Stimulated activated CD4-positive, alpha-beta T cell treated with anti-CD3 and anti-CD28 coated beads, Interleukin-1b, Interleukin-23, amount 100 ng/mL, for 1 hour (primary cell): ENCODE data around the gene FAM174A.
A peak's percentile ranks its signal among the peaks of the same experiment; 100 is the strongest.

ENCODE experiments used
- DNase-seq, 2 donors: peaks; one replicate each; pipeline ENCODE4 v3.0.0-alpha.2; 2020; ENCODE audit warnings: low read depth in 2 of 2

The FAM174A gene

DNA sequence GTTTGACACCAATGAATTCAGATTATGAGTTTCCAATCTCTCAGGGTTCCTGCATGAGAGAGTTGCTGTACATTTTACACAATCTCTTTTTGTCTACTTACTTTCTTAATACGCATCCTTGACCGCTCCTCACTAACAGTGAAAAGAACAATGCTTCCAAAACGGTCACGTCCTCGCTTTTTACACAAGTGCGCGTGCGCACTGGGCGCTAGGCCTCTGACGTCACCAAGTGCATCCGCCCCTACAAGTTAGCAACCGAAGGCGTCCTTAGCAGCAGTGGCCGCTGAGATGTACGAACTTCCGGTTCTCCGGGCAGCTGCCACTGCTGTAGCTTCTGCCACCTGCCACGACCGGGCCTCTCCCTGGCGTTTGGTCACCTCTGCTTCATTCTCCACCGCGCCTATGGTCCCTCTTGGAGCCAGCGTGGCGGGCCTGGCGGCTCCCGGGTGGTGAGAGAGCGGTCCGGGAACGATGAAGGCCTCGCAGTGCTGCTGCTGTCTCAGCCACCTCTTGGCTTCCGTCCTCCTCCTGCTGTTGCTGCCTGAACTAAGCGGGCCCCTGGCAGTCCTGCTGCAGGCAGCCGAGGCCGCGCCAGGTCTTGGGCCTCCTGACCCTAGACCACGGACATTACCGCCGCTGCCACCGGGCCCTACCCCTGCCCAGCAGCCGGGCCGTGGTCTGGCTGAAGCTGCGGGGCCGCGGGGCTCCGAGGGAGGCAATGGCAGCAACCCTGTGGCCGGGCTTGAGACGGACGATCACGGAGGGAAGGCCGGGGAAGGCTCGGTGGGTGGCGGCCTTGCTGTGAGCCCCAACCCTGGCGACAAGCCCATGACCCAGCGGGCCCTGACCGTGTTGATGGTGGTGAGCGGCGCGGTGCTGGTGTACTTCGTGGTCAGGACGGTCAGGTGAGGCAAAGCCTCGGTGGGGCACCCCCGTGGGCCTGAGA, at the start of gene FAM174A:
FAM174A (plus strand) TSS at position 315 of the 946 bp plus-strand sequence; CDS start at position 472, 157 bp downstream.
- DNase-seq = peak; percentile 82 to 84

DNA sequence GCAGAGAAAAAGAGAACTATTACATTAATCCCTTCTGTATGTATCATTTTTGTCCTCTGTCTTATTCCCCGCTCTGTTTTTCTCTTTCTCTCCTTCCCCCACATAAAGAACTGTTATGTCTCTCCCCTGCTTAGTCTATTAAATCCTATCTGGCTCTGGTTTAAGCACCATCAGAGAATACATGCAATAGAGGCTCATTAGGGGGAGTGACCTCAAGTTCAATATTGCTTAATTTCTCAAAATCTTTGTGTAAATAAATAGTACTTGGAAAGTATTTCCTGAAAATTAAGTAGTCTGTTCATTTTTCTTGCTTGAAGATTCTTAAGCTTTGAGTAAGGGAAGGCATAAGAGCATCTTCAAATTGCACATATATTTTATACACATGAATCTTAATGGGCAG, 41.2 kb upstream of the FAM174A start:
- DNase-seq = no peak

DNA sequence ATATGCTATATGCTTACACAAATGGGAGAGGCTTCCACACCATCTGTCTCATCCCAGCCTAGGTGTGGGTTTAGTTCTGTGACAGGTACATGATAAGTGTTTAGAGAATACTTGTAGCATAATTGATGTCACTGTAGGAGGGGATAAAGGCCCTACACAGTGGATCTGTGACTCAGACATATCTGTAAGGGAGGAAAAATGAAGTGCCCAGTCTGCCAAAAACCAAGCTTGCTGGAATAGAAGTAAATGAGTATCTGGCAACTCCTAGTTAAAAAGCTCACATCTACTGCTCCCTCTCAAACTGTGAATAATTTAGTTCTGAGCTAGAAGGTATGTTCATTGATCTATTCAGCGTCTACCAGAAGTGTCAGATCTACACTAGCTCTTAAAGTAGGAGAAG, 38.9 kb upstream of the FAM174A start:
- no peak for DNase-seq

DNA sequence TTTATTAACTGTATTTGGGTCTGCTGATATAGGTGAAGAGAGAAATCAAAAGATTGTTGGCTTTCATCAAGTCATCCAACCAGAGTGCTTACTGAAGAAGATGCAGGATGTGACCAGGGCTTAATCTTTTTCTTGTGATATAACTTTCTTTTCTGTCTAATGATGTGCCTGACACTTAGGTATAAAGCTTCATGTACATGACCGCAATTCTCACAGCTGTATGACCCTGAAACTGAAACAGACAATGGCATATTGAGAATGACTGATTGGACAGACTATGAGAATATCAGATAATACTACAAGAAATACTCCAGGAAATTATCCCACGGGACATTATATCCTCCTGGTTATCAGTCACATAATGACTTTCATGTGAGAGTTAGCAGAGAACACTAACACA, 32.5 kb upstream of the FAM174A start:
- no peak for DNase-seq

DNA sequence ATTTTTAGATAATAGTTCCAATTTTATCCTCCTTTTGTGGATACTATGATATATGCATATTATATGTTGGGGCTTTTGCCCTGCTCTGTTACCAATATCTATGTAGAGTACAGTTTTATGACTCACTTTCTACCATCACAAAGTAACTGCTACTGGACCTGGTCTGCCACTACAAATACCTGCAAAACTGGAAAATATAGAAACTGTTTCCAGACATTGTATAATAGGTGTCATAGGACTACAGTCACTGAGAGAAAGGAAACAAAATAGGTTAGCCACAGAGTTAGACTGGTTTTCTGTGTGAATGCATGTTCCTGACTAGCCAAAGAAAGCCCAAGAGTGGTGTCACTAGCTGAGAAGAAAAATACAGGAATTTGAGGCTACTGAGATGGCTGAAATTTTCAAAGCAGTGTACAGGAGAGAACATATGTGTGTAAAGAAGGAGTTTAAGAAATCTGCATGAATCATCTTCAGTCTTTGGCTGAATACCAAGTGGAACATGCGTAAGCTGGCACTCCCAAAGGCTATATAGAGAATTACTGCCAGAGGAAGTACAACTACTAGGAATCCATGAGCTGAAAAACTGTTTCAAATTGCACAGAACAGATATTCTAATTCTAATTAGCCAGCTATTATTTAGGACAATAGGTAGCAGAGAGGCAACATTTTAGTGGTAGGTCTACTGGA, 29.0 kb upstream of the FAM174A start:
- no peak for DNase-seq

DNA sequence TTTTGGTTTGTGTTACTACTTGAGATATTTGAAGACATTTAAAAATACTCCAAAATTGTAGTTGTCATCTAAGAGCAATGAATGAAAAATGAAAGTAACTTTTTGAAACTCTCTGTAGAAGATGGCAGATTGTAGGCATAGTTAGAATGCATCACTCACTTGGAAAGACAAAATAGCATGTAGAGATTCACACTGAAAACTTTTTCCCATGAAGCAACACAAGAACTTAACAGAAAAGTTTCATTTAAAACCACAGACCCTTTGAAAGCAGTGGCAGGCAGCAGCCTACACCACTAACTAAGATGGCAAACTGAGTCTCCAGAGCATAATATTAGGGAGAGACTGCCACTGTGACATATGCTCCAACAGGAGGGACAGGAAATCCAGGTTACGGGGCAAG, 18.9 kb upstream of the FAM174A start:
- DNase-seq = no peak

DNA sequence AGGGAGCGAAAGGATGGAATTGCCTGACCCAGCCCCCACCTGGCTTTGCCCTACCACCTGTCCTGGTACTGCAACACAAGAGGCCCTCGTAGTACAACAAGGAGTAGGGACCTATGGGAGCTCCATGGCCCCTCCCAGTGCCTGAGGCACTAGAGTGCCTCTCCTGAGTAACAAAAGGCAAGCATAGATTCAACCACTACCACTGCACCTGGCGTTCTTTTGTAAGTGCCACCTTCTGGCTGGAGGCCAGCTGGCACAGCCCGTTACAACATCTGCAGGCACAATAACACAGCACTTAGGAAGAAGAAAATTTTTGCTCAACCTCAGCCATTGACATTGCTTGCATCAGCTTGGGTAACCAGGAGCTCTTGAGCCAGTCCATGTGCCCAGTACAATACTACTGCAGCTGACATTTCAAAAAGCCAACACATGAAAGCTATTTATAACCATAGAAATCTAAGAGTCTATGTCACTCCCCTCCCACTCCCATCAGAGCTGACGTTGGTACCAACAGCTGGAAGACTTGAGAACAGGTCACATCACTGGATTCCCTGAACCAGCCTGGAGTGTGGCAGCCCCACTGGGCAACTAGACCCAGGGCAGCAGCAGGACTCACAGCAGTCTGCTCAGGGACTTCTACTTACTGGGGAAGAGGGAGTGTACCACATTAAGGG, 17.7 kb upstream of the FAM174A start:
- DNase-seq = no peak

DNA sequence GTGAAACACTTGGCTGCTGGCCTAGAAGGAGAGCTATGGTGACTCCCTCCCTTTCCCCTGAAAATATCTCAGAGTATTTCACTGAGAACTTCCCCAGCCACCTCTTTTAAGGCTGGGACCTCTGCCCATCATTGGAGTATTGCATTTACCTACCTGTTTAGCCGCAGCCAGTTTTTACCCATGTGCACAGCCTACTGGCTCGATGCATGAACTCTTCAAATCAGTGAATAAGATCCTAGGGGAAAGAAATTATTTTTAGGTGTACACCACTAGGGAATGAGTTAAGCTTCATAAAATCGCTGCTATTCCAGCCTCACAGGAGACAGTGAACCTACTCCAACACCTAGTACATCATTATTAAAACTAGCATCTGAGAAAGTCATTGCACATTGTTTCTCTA, 16.8 kb upstream of the FAM174A start:
- no peak for DNase-seq

DNA sequence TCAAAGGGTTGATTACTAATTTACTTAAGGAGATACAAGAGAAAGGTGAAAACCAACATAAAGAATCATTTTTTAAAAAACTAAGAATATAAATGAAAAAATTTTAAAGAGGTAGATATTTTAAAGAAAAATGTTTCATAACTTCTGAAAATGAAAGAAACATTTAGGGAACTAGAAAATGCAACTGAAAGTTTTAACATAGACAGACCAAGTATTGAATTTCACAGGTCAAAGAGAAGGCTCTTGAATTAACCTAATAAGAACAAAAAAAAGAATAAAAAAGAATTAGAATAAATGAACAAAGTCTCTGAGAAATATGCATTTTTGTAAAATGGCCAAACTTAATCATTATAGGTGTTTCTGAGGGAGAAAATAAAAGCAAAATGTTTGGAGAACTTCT, 16.1 kb upstream of the FAM174A start:
- DNase-seq = no peak

DNA sequence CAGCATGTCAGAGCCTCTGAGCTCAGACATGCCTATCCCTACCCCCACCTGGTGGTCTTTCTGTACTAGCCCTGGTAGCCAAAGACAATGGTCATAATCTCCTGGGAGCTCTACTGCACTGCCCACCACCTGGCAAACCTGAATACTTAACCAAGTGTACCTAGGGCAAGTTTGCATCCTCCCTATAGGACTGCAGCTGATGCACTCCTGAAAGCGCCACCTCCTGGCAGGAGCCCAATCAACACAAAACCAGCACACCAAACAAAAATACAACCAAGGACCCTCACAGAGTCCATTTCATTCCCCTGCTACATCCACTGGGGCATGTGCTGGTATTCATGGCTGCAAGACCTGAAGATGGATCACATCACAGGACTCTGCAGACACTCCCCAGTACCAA, 14.8 kb upstream of the FAM174A start:
- no peak for DNase-seq

DNA sequence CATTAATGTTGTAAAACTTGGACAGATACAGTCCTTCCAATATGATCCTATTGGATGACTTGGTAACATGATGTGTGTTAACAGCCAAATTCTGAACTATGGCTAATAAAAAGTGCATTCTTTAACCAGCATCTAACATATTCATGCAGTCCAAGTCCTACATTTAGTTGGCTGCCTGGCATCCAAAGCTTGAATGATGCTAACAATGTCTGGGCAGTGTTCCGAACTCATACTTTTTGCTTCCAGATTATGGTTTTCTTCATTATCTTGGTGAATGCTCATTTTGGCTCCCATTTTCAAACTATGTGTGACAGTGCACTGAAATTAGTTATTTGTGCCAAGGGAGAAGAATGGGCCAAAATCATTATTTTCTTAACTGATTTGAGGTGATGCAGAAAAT, 2.8 kb downstream of the FAM174A start:
- DNase-seq = no peak

DNA sequence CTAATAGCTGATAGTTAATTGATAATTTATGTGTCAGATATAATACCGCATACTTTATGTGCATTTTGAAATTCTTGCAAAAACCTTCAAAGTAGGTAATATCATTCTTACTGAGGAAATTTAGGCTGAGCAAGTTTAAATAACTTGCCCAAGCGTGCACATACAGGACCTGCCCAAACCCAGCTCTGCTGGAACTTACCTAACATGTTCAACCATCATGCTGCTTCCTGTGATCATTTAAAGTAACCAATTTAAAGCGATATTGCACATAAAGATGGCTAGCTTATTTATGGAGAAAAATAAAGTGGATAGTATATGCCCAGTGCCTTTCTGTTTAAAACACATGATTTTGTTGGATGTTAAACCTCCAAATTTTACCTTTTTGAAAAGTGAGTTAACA, 4.3 kb downstream of the FAM174A start:
- DNase-seq = no peak

DNA sequence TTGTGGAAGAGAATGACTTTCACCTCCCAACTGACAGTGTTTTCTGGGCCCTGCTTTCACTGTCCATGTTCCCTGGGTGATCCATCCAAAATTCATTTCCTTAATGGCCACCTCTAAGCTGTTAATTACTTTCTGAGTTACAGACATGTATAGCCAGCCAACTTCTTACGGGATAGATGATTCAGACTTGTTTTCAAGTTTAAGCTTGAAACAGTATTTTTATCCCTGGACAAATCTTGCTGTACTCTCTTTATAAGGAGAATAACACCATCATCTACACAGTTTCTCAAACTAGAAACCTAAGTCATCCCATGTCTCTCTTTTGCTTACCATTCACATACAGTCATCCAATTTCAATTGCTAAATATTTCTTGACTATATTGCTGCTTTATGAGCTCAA, 6.9 kb downstream of the FAM174A start:
- no peak for DNase-seq

DNA sequence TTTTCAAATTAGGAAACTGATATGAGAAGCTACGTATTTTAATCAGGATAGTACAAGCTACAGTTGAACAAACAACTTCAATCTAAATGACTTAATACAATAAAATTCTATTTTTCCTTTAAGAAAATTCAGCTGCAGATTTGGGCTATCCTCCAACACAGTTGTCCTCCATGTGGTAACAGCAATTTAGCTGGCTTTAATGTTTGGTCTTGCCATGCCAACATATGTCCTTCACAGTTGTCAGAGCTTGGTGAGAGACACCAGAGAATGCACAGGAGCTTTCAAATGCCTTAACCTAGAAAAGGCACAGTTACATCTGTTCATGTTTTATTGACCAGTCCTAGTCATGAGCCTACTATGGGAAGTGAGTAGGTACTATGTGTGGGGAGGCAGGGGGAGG, 10.8 kb downstream of the FAM174A start:
- no peak for DNase-seq

DNA sequence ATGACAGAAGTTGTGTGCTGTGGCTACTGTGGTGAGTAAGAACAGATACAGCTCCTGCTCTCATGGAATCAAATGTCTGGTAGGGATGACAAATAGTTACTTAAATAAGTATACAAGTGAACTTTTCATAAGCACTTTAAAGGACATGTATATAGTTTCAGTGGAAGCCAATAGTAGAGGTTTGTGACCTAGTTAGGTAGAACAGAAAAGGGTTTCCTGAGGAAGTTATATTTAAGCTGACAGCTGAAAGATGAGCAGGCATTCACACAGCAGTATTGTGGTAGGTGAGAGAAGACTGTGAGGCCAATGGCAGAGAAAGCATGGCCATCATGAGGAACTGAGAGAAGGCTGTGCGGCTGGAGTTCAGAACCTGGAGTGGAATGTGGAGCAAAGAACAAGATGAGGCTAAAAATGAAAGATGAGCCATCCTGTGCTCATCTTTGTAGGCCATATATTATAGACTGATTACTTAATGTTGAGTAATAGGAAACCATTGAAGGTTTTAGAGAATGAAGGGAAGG, 15.4 kb downstream of the FAM174A start:
- no peak for DNase-seq

DNA sequence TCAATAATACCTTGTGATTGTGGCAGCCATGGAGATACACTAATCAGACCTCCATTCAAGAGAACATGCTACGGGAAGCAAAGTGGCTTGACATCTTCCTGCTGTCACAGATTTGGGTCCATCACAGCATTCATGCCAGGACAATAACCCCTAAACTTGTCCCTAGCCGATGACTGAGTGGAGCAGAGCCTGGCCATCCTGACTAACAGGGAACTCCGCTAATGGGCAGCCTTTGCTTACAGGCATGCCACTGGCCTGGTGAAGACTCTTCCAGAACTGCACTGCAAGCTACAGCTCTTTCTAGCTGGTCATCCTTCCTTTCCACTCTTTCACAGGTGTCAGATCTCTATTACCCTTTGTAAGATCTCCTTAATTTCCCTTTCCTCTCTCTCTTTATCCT, 16.0 kb downstream of the FAM174A start:
- no peak for DNase-seq

DNA sequence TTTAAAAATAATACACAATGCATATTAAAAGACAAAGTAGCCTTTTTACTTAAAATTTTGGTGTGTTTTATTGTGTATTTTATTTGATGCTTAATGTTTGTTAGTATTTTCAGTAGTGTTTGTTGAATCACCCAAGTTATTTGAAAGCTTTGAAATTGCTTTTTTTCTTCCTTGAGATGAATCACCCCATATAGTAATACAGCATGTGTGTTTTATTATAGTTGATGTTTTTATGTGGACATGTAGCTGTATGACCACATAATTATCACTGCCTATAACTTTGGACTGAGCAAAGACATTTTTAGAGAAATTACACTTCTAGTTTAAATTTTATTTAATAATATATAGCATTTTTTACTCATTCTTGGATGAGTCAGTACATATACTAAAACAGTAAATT, 18.0 kb downstream of the FAM174A start:
- DNase-seq = no peak

DNA sequence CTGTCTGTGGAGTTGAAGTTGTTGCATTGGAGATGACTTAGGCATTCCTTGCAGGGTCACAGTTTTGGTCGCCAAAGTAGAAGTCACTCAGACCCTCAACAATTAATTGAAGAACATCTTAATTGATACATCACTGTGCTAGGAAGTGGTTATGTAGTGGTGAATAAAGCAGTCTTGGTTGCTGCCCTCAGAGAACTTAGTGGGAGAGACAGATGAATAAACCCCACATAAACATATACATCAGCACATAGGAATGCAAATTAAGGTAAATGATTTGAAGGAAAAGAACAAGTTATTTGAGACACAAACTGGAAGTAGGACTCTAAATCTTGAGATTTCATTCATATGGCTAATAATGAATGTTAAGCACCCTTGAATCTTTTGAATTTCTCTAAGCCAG, 25.7 kb downstream of the FAM174A start:
- DNase-seq = no peak

DNA sequence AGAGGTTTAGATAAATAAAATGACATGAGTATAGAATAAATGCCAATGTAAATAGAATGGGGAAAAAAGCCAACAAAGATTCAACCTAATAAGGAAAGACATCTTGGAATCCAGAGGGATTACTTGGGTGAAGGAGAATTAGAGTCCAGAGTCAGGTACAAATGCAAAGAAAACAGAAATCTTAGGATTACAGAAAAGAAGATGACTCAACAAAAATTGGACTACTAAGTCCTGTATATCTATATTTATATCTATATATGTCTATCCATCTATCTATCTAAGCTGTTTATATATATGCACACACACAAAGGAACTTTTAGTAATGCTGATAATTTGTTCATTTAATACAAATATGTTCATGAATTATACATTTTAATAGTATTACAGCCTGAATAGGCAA, 27.6 kb downstream of the FAM174A start:
- no peak for DNase-seq

DNA sequence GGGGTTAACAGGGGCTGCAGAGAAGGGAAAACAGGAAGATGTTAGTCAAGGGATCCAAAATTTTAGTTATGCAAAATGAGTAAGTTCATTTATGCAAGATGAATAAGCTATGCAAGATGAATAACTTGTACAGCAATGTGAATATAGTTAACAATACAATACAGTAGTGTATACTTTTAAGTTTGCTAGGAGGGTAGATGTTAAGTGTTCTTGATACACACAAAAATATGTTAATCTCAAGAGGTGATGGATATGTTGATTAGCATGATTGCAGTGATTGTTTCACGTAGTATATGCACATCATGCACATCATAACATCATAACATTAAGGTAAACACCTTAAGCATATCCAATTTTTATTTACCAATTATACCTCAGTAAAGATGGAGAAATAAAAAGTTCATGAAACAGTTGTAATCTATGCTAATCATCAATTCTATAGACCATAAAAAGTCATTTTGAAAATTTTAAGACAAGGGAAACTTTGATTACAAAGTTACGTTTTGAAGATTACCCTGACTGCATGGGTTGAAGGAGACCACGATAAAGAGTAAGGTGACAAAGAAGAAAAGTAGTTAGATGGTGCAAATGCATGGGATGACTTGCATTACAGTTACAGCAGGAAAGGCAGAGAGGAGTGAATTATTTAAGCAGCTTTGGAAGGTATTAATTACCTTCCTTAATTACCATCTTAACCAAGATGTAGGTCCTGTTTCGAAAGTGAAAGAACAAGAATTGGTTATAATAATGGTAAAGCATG, 31.4 kb downstream of the FAM174A start:
- no peak for DNase-seq

DNA sequence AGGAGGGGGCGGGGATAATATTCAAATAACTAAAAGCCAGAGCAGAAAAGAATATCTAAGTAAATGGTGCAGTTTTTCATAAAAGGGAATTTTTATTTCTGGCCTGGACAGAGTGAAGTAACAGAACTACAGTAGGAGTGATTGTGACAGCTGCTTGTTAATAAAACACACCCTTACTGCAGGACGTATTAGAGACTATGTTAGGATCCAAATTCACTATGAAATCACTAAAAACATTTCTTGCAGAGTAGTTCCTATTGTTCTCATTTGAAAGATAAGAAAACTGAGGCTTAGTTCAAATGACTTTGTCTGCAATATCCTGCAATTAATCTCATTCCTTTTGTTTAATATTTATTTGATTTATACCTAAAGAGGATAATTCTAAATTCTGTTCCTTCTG, 39.5 kb downstream of the FAM174A start:
- DNase-seq = no peak

DNA sequence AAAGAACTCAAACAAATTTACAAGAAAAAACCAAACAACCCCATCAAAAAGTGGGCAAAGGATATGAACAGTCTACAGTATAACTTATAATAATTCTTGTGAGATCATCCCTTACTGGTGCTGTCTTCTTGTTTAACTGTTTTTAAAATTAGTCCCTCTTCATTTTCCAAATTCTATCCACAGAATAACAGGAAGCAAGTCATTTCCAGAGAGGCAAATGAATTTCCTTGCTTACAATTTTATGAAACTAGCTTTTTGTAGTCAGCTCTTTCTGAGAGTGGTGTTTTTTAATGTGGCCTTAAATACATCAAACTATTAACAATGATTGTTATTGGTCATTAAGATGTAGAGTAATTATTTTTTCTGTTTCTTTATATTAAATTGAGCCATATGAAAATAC, 40.6 kb downstream of the FAM174A start:
- no peak for DNase-seq
